HCEC 1CT (cell line): Measurements from ENCODE around the gene CSHL1.
"Not testable (repeated sequence)": the region's sequence is repeated elsewhere in the genome, so short reads cannot be mapped to it uniquely, and the experiment has no call there.

Experiments used
- DNase-seq: peaks from one replicate; pipeline ENCODE4 v3.0.0-alpha.2; 2017

CSHL1 gene

GRCh38 chr17:63881935-63882601, 29.0 kb downstream of the CSHL1 start, which contains the start of gene GH2:
Gene GH2, minus strand, starts transcription at chr17:63881944. Its CDS starts 143 bp downstream, at chr17:63881801.
- DNase-seq: peak; percentile 28

- DNase-seq: not testable (repeated sequence)
Observed at GRCh38 chr17:63881337-63881736, 29.7 kb downstream of the CSHL1 start.

GRCh38 chr17:63880706-63881105, 30.4 kb downstream of the CSHL1 start:
- no peak for DNase-seq

- not testable (repeated sequence) for DNase-seq
Observed at GRCh38 chr17:63878413-63878812, 32.6 kb downstream of the CSHL1 start.

GRCh38 chr17:63874693-63875092, 36.4 kb downstream of the CSHL1 start:
- DNase-seq: not testable (repeated sequence)

GRCh38 chr17:63874061-63874626, 36.9 kb downstream of the CSHL1 start:
- not testable (repeated sequence) for DNase-seq

- not testable (repeated sequence) for DNase-seq
Observed at GRCh38 chr17:63873577-63873976, 37.5 kb downstream of the CSHL1 start, which contains the start of gene CSH2. Gene CSH2, minus strand, starts transcription at chr17:63873677. Its CDS starts 63 bp downstream, at chr17:63873614.

- DNase-seq: not testable (repeated sequence)
Observed at GRCh38 chr17:63871646-63872365, 39.3 kb downstream of the CSHL1 start.

- DNase-seq: not testable (repeated sequence)
Observed at GRCh38 chr17:63870292-63870665, 40.8 kb downstream of the CSHL1 start.

GRCh38 chr17:63869491-63870291, 41.4 kb downstream of the CSHL1 start:
- peak; percentile 12 for DNase-seq

GRCh38 chr17:63866625-63867024, 44.4 kb downstream of the CSHL1 start:
- DNase-seq: not testable (repeated sequence)
